ENCODE data around the gene FBLN1.
"Not testable (repeated sequence)": the region's sequence is repeated elsewhere in the genome, so short reads cannot be mapped to it uniquely, and the experiment has no call there.

FBLN1 gene

GRCh38 chr22:45549762-45550378 lies 47.2 kb downstream of the FBLN1 start:
- DNase-seq: no peak

GRCh38 chr22:45550416-45550815 lies 47.7 kb downstream of the FBLN1 start:
- DNase-seq: no peak

- DNase-seq: no peak
These were observed 48.2 kb downstream of the FBLN1 start for GRCh38 chr22:45550891-45551290.

- no peak for DNase-seq
These were observed 48.8 kb downstream of the FBLN1 start for GRCh38 chr22:45551310-45552016.

GRCh38 chr22:45552017-45552411 lies 49.3 kb downstream of the FBLN1 start:
- DNase-seq: no peak

- DNase-seq: peak; percentile 85 to 93
These were observed 50.1 kb downstream of the FBLN1 start for GRCh38 chr22:45552580-45553350.

GRCh38 chr22:45553351-45554039 lies 50.8 kb downstream of the FBLN1 start:
- peak; percentile 48 to 60 for DNase-seq

- DNase-seq: no peak
These were observed 51.3 kb downstream of the FBLN1 start for GRCh38 chr22:45554040-45554406.

GRCh38 chr22:45554861-45555260 lies 52.2 kb downstream of the FBLN1 start:
- DNase-seq: no peak

- peak in 1 of 2 donors; percentile 15 for DNase-seq
These were observed 55.2 kb downstream of the FBLN1 start for GRCh38 chr22:45557926-45558325.

GRCh38 chr22:45560092-45560491 lies 57.4 kb downstream of the FBLN1 start:
- not testable (repeated sequence) for DNase-seq

GRCh38 chr22:45560761-45561160 lies 58.1 kb downstream of the FBLN1 start:
- not testable (repeated sequence) for DNase-seq

- DNase-seq: no peak
These were observed 59.4 kb downstream of the FBLN1 start for GRCh38 chr22:45562102-45562501.

GRCh38 chr22:45562537-45563361 lies 60.1 kb downstream of the FBLN1 start:
- no peak for DNase-seq

GRCh38 chr22:45563362-45564040 lies 60.8 kb downstream of the FBLN1 start:
- no peak for DNase-seq

- no peak for DNase-seq
These were observed 61.8 kb downstream of the FBLN1 start for GRCh38 chr22:45564349-45565030.

GRCh38 chr22:45565171-45565570 lies 62.5 kb downstream of the FBLN1 start:
- no peak for DNase-seq

- DNase-seq: no peak
These were observed 63.3 kb downstream of the FBLN1 start for GRCh38 chr22:45565973-45566372.

GRCh38 chr22:45568213-45568612 lies 65.5 kb downstream of the FBLN1 start:
- DNase-seq: no peak

- no peak for DNase-seq
These were observed 68.4 kb downstream of the FBLN1 start for GRCh38 chr22:45571089-45571488.

GRCh38 chr22:45572444-45572843 lies 69.8 kb downstream of the FBLN1 start:
- peak; percentile 23 to 42 for DNase-seq

Measured in inflammatory macrophage (primary cell).